A673 (cell line): Measurements from ENCODE around the gene TTC16.

Source experiments
- CTCF ChIP-seq: fragments of 300-800, 200-600 bp; sonication (generic); conservative IDR thresholded peaks from 2 replicates; pipeline ENCODE4 v1.5.1; 2017; ENCODE audit warnings: low read depth, mild to moderate bottlenecking, antibody characterized with exemption, low read length, moderate library complexity, mixed read lengths
- EZH2 ChIP-seq: fragments of 200-600 bp; sonication (generic); IDR thresholded peaks from 2 replicates; pipeline ENCODE4 v1.6.1; 2017; ENCODE audit warnings: borderline replicate concordance, low read depth, mild to moderate bottlenecking, mixed read lengths, antibody characterized with exemption, low read length; ENCODE audit not compliant: poor library complexity, severe bottlenecking

- TF ChIP-seq CTCF (no peak), EZH2 (no peak)
Measured at GRCh38 chr9:127712867-127713266, 3.0 kb upstream of the TTC16 start.
